Amniotic stem cell (primary cell): ENCODE results near the gene EGFR.
A peak's percentile ranks its signal among the peaks of the same experiment; 100 is the strongest.

ENCODE experiments used
- DNase-seq: peaks from one replicate; lab custom pipeline; 2025; lab: John Stamatoyannopoulos, UW

EGFR gene

GRCh38 chr7:55063061-55063460 is 44.2 kb downstream of the EGFR start:
- DNase-seq: no peak

- no peak for DNase-seq
Observed at GRCh38 chr7:55063633-55064032, 44.8 kb downstream of the EGFR start.

GRCh38 chr7:55065079-55065478 is 46.3 kb downstream of the EGFR start:
- peak; percentile 96 for DNase-seq

GRCh38 chr7:55065511-55066229 is 46.9 kb downstream of the EGFR start:
- DNase-seq: peak; percentile 83

- no peak for DNase-seq
Observed at GRCh38 chr7:55066524-55066923, 47.7 kb downstream of the EGFR start.

GRCh38 chr7:55066938-55067337 is 48.1 kb downstream of the EGFR start:
- no peak for DNase-seq

GRCh38 chr7:55067748-55068147 is 48.9 kb downstream of the EGFR start:
- no peak for DNase-seq

- DNase-seq: no peak
Observed at GRCh38 chr7:55069271-55069792, 50.5 kb downstream of the EGFR start.

GRCh38 chr7:55070271-55070743 is 51.5 kb downstream of the EGFR start:
- no peak for DNase-seq

GRCh38 chr7:55070854-55071253 is 52.0 kb downstream of the EGFR start:
- DNase-seq: no peak

- DNase-seq: no peak
Observed at GRCh38 chr7:55071411-55072175, 52.8 kb downstream of the EGFR start.

GRCh38 chr7:55072251-55072650 is 53.4 kb downstream of the EGFR start:
- no peak for DNase-seq

GRCh38 chr7:55073051-55073511 is 54.3 kb downstream of the EGFR start:
- no peak for DNase-seq

- DNase-seq: no peak
Observed at GRCh38 chr7:55073976-55074528, 55.2 kb downstream of the EGFR start.

GRCh38 chr7:55075464-55076021 is 56.7 kb downstream of the EGFR start:
- DNase-seq: no peak

- DNase-seq: no peak
Observed at GRCh38 chr7:55077561-55078410, 59.0 kb downstream of the EGFR start.

GRCh38 chr7:55078465-55079372 is 59.9 kb downstream of the EGFR start:
- DNase-seq: no peak

GRCh38 chr7:55080000-55080623 is 61.3 kb downstream of the EGFR start:
- DNase-seq: no peak

- DNase-seq: no peak
Observed at GRCh38 chr7:55081068-55081467, 62.3 kb downstream of the EGFR start.
